ENCODE data around the gene FTCD.

FTCD gene

DNA sequence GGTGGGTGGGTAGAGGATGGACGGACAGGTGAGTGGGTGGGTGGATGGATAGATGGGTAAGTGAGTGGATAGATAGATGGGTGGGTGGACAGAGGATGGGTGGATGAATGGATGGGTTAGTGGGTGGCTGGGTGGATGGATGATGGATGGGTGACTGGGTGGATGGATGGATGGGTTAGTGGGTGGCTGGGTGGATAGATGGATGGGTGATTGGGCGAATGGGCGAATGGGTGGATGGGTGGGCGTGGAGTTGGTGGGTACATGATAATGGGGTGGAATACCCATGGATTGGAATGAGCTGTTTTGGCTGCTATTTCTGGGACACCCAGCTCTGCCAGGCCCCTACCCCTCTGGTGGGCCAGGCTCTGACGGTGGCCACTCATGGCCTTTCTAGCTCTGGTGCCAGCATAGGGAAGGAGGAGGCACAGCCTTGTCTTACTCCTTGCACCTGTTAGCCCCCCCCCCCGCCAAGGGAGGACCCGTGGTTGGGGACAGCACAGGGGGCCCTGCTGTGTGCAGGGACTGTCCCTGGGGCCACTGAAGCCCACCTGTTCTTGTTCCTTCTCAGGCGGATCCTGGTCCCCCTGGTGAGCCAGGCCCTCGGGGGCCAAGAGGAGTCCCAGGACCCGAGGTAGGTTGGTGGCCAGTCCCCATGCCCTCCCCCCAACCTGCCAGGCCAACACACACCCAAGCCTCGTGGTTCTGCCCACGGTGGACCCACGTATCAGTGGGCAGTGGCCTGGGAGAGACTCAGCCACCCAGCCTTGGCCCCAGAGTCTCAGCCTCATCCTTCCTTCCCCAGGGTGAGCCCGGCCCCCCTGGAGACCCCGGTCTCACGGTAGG is 31.1 kb downstream of the FTCD start:
- no peak overlapping the region for H3K4me3 ChIP-seq (ENCODE audit: severe bottlenecking)
- no peaks in the 10 kb centered on the region for H3K27me3 ChIP-seq (ENCODE audit: insufficient read depth, poor library complexity, severe bottlenecking)
- no peak overlapping the region for H3K27ac ChIP-seq (ENCODE audit: poor library complexity, severe bottlenecking)
- no peak for ATAC-seq (ENCODE audit: low read depth)
- H3K9me3 ChIP-seq (ENCODE audit: severe bottlenecking) = no peaks in the 10 kb centered on the region
- H3K4me1 ChIP-seq (ENCODE audit: insufficient read depth, poor library complexity, severe bottlenecking) = peaks cover 3% of the 10 kb centered on the region
- no peak for DNase-seq (ENCODE audit: low spot score)
- H3K36me3 ChIP-seq (ENCODE audit: low read depth) = no peaks in the 10 kb centered on the region
- TF ChIP-seq CTCF (IDR thresholded peaks at IDR 0.05; ENCODE audit: poor library complexity, severe bottlenecking) = no peak

GRCh38 chr21:46122758-46123683 is 32.4 kb downstream of the FTCD start:
- Histone ChIP-seq H3K36me3 (ENCODE audit: low read depth) (no peaks in the 10 kb centered on the region), H3K4me3 (ENCODE audit: severe bottlenecking) (no peak overlapping the region), H3K4me1 (ENCODE audit: insufficient read depth, poor library complexity, severe bottlenecking) (peaks cover 3% of the 10 kb centered on the region), H3K27me3 (ENCODE audit: insufficient read depth, poor library complexity, severe bottlenecking) (no peaks in the 10 kb centered on the region), H3K27ac (ENCODE audit: poor library complexity, severe bottlenecking) (no peak overlapping the region), H3K9me3 (ENCODE audit: severe bottlenecking) (no peaks in the 10 kb centered on the region)
- ATAC-seq (ENCODE audit: low read depth) = no peak
- no peak for TF ChIP-seq CTCF (IDR thresholded peaks at IDR 0.05; ENCODE audit: poor library complexity, severe bottlenecking)
- peak; percentile 42 for DNase-seq (ENCODE audit: low spot score)

- H3K4me3 ChIP-seq (ENCODE audit: severe bottlenecking) = no peak overlapping the region
These were observed 33.1 kb downstream of the FTCD start for GRCh38 chr21:46122237-46122671.

DNA sequence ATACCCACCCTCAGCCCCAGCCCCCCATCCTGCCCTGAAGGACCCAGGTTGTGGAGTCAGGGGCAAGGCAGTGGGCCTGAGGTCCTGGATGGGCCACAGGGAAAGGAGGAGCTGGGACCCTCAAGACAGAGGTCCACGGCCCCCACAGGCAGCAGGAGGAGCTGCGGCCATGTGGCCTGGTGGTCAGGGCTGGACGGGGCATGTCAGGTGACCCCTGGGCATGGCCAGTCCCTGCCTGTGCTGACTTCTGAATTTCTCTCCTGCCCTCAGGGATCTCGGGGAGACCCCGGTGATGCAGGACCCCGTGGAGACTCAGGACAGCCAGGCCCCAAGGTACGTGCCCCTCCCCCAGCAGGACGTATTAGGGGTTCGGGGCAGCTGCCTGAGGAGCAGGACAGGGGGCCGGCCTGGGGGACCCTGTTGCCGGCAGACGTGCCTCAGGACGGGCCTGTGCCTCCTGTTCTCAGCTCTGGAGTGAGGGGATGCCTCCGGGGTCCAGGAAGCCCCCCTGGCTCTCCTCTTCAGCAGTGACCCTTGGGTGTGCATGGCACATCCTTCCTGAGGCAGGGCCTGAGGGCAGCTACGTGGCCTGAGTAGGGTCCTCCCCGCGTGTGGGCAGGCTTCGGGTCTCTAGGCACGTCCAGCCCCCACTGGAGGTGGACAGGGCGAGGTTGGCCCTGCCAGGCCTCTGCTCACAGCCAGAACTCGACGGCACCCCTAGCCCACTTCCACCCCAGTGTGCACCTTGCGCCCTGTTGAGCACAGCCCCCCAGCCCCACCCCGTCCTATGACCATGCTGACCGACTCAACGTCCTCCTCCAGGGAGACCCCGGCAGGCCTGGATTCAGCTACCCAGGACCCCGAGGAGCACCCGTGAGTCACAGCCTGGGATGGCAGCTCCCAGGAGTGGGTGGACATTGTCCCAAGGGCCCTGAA is 33.8 kb downstream of the FTCD start:
- no peaks in the 10 kb centered on the region for H3K27me3 ChIP-seq (ENCODE audit: insufficient read depth, poor library complexity, severe bottlenecking)
- no peak for TF ChIP-seq CTCF (IDR thresholded peaks at IDR 0.05; ENCODE audit: poor library complexity, severe bottlenecking)
- ATAC-seq (ENCODE audit: low read depth) (no peak), DNase-seq (ENCODE audit: low spot score) (peak; percentile 49)
- H3K9me3 ChIP-seq (ENCODE audit: severe bottlenecking) = no peaks in the 10 kb centered on the region
- peaks cover 3% of the 10 kb centered on the region for H3K4me1 ChIP-seq (ENCODE audit: insufficient read depth, poor library complexity, severe bottlenecking)
- no peak overlapping the region for H3K27ac ChIP-seq (ENCODE audit: poor library complexity, severe bottlenecking)
- H3K36me3 ChIP-seq (ENCODE audit: low read depth) = no peaks in the 10 kb centered on the region
- no peak overlapping the region for H3K4me3 ChIP-seq (ENCODE audit: severe bottlenecking)

More at GRCh38 chr21:46122237-46122671, 33.1 kb downstream of the FTCD start:
- Histone ChIP-seq H3K27ac (ENCODE audit: poor library complexity, severe bottlenecking) (no peak overlapping the region), H3K27me3 (ENCODE audit: insufficient read depth, poor library complexity, severe bottlenecking) (no peaks in the 10 kb centered on the region), H3K9me3 (ENCODE audit: severe bottlenecking) (no peaks in the 10 kb centered on the region), H3K36me3 (ENCODE audit: low read depth) (no peaks in the 10 kb centered on the region), H3K4me1 (ENCODE audit: insufficient read depth, poor library complexity, severe bottlenecking) (peaks cover 3% of the 10 kb centered on the region)
- peak; percentile 73 for ATAC-seq (ENCODE audit: low read depth)
- no peak for TF ChIP-seq CTCF (IDR thresholded peaks at IDR 0.05; ENCODE audit: poor library complexity, severe bottlenecking)
- peak; percentile 54 for DNase-seq (ENCODE audit: low spot score)

Measured in RWPE2 (cell line).